Measurements from ENCODE around the gene EMC8.

EMC8 gene

DNA sequence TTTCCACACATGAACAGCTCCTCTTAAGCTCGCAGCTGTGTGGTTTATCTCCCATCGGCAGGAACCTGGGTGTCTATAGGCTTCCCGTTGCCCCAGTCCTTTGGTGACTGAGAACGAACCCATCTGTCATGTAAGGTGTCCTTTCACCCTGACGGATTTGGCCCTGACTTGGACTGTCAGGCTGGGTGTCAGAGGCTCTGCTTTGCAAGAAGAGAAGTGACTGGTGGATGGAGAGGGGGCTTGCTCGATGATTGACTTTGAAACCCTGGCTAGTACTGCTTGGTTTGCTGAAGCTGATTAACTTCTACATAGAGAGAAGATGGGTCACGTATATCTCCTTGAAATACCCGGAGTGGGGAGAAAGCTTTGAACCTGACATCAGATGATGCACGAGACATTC lies 43.1 kb upstream of the EMC8 start (continued):
- no peak for TF ChIP-seq HOXA7 (CRISPR knock-in tag; IDR thresholded peaks at IDR 0.05; ENCODE audit: borderline replicate concordance)
- TF ChIP-seq ZNF843 (tag by site-specific recombination; IDR thresholded peaks at IDR 0.05), result no peak
- TF ChIP-seq ZNF677 (tag by site-specific recombination; IDR thresholded peaks at IDR 0.05), result no peak

DNA sequence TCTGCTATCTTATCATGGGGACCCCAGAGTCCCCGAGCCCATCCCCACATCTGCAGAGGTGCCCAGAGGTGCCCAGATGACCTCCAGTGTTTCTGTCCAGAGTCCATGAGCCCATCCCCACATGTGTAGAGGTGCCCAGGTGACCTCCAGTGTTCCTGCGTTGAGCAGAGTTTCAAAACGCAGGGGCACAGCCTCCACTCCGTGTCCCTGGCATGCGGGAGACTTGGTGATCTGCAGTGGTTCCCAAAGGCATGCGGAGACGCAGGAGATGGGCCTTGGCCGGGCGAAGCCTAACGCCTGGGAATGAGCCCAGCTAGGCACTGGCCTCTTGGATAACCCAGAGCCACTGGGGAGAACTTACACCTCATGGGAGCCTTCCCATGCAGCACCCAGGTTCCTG lies 41.5 kb upstream of the EMC8 start:
- Histone ChIP-seq H3K4me3 (ENCODE audit: low read depth, low read length) (no peak overlapping the region), H3K9me3 (ENCODE audit: control insufficient read depth, insufficient read depth, low read depth, low read length) (no peaks in the 10 kb centered on the region), H3K4me1 (ENCODE audit: control insufficient read depth, insufficient read depth, low read length) (no peaks in the 10 kb centered on the region; the same call in 1 of the 2 replicates), H3K36me3 (ENCODE audit: control insufficient read depth in 2 of 2, insufficient read depth in 1 of 2, low read length in 2 of 2) (no peaks in the 10 kb centered on the region), H3K27ac (ENCODE audit: extremely low read depth, low read depth, low read length) (no peak overlapping the region)
- TF ChIP-seq REPIN1 (tag by site-specific recombination; IDR thresholded peaks at IDR 0.05; ENCODE audit: low read depth) (no peak), ZNF600 (tag by site-specific recombination; IDR thresholded peaks at IDR 0.05) (no peak), BCL11B (tag by site-specific recombination; IDR thresholded peaks at IDR 0.05; ENCODE audit: low read depth) (no peak), SP2 (tag by site-specific recombination; IDR thresholded peaks at IDR 0.05) (no peak), ZNF830 (tag by site-specific recombination; IDR thresholded peaks at IDR 0.05; ENCODE audit: low read depth) (no peak), SCRT2 (tag by site-specific recombination; IDR thresholded peaks at IDR 0.05) (no peak)
- ChIA-PET CTCF (no interaction called here), POLR2A (no interaction called here)

DNA sequence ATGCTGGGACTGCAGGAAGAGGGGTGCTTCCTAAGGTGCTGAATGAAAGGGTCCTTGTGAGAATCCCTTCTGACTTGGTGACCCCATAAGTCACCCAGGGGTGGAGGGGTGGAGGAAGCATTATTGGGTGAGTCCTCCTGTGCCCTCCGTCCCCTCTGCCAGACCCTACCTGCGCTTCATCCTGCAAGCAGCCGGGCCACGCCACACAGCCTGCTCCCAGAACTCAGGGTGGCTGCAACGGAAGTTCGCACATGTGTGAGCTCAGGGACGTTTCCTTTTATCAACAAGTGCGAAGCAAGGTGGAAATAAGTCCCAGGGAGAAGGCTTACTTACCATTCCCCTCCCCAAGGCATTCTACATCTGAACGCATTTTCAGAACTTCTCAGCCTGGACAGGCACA lies 41.1 kb upstream of the EMC8 start:
- ChIA-PET CTCF (interaction anchor here (0.6 kb wide), 1 partner anchor 254 kb away, joined by 3 read pairs; no protein-coding TSS in a partner anchor), POLR2A (no interaction called here)
- H3K4me3 ChIP-seq (ENCODE audit: low read depth, low read length), result no peak overlapping the region
- no peak for TF ChIP-seq ZNF423 (tag by site-specific recombination; IDR thresholded peaks at IDR 0.05)
- no peak for TF ChIP-seq ZNF561 (tag by site-specific recombination; IDR thresholded peaks at IDR 0.05; ENCODE audit: borderline replicate concordance)
- TF ChIP-seq ZNF391 (tag by site-specific recombination; IDR thresholded peaks at IDR 0.05; ENCODE audit: borderline replicate concordance, low read depth), result no peak
- no peak for TF ChIP-seq ZNF660 (tag by site-specific recombination; IDR thresholded peaks at IDR 0.05)
- no peak for TF ChIP-seq ZXDB (tag by site-specific recombination; IDR thresholded peaks at IDR 0.05)
- TF ChIP-seq ZNF600 (tag by site-specific recombination; IDR thresholded peaks at IDR 0.05), result no peak
- no peak for TF ChIP-seq ZNF837 (tag by site-specific recombination; IDR thresholded peaks at IDR 0.05)
- TF ChIP-seq ZBTB20 (tag by site-specific recombination; IDR thresholded peaks at IDR 0.05), result no peak
- no peak for TF ChIP-seq ZNF24 (tag by site-specific recombination; IDR thresholded peaks at IDR 0.05)
- TF ChIP-seq ZNF510 (tag by site-specific recombination; IDR thresholded peaks at IDR 0.05; ENCODE audit: insufficient replicate concordance), result no peak
- no peak for TF ChIP-seq ZNF560 (tag by site-specific recombination; IDR thresholded peaks at IDR 0.05; ENCODE audit: borderline replicate concordance)
- no peak for TF ChIP-seq ZNF48 (tag by site-specific recombination; IDR thresholded peaks at IDR 0.05)
- TF ChIP-seq, protein P1, sequence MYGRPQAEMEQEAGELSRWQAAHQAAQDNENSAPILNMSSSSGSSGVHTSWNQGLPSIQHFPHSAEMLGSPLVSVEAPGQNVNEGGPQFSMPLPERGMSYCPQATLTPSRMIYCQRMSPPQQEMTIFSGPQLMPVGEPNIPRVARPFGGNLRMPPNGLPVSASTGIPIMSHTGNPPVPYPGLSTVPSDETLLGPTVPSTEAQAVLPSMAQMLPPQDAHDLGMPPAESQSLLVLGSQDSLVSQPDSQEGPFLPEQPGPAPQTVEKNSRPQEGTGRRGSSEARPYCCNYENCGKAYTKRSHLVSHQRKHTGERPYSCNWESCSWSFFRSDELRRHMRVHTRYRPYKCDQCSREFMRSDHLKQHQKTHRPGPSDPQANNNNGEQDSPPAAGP (tag by site-specific recombination; IDR thresholded peaks at IDR 0.05), result no peak
- no peak for TF ChIP-seq ZNF76 (tag by site-specific recombination; IDR thresholded peaks at IDR 0.05; ENCODE audit: borderline replicate concordance, low read depth)
- H3K9me3 ChIP-seq (ENCODE audit: control insufficient read depth, insufficient read depth, low read depth, low read length), result no peaks in the 10 kb centered on the region
- H3K27ac ChIP-seq (ENCODE audit: extremely low read depth, low read depth, low read length), result no peak overlapping the region
- H3K4me1 ChIP-seq (ENCODE audit: control insufficient read depth, insufficient read depth, low read length), result no peaks in the 10 kb centered on the region; the same call in 1 of the 2 replicates
- no peaks in the 10 kb centered on the region for H3K36me3 ChIP-seq (ENCODE audit: control insufficient read depth in 2 of 2, insufficient read depth in 1 of 2, low read length in 2 of 2)

Data from HEK293 (cell line).